GM19099 (cell line): ENCODE results near the gene COL5A2.

Experiments
- POLR2A ChIP-seq: IDR thresholded peaks from 3 replicates; pipeline ENCODE4 v1.6.1; 2011; ENCODE audit warnings: low read depth; ENCODE audit not compliant: insufficient read length; ENCODE audit errors: extremely low read depth

Gene COL5A2

GRCh38 chr2:189179570-189179950 lies at the start of gene COL5A2:
TSS of gene COL5A2 (minus strand) at chr2:189179761. CDS start at chr2:189179604, 157 bp downstream.
- TF ChIP-seq POLR2A = no peak

- TF ChIP-seq POLR2A = no peak
Measured at GRCh38 chr2:189226017-189226416, 46.5 kb upstream of the COL5A2 start.

- no peak for TF ChIP-seq POLR2A
Measured at GRCh38 chr2:189225032-189225431, 45.5 kb upstream of the COL5A2 start.

- TF ChIP-seq POLR2A = no peak
Measured at GRCh38 chr2:189222468-189223105, 43.0 kb upstream of the COL5A2 start.

- no peak for TF ChIP-seq POLR2A
Measured at GRCh38 chr2:189221811-189222467, 42.4 kb upstream of the COL5A2 start.

- no peak for TF ChIP-seq POLR2A
Measured at GRCh38 chr2:189218236-189218635, 38.7 kb upstream of the COL5A2 start.

- no peak for TF ChIP-seq POLR2A
Measured at GRCh38 chr2:189217541-189217940, 38.0 kb upstream of the COL5A2 start.

- TF ChIP-seq POLR2A = no peak
Measured at GRCh38 chr2:189217051-189217450, 37.5 kb upstream of the COL5A2 start.

- no peak for TF ChIP-seq POLR2A
Measured at GRCh38 chr2:189214484-189214883, 34.9 kb upstream of the COL5A2 start.

GRCh38 chr2:189213250-189213649 lies 33.7 kb upstream of the COL5A2 start:
- no peak for TF ChIP-seq POLR2A

GRCh38 chr2:189210250-189211087 lies 30.9 kb upstream of the COL5A2 start:
- no peak for TF ChIP-seq POLR2A

- TF ChIP-seq POLR2A = no peak
Measured at GRCh38 chr2:189208254-189208653, 28.7 kb upstream of the COL5A2 start.

- no peak for TF ChIP-seq POLR2A
Measured at GRCh38 chr2:189204322-189204941, 24.9 kb upstream of the COL5A2 start.

GRCh38 chr2:189203177-189203799 lies 23.7 kb upstream of the COL5A2 start:
- no peak for TF ChIP-seq POLR2A

GRCh38 chr2:189199797-189200196 lies 20.2 kb upstream of the COL5A2 start:
- no peak for TF ChIP-seq POLR2A
